ENCODE measurements around the gene C1orf141. TPM values are rescaled to one million over a fixed set of nuclear protein-coding genes. Genes with fewer than 3 reads are reported as not detected.

Gene C1orf141
- total RNA-seq, 1 donor from 2014 or later: not detected

- DNase-seq (ENCODE audit: low spot score): no peak
- no peaks in the 10 kb centered on the region for H3K27me3 Mint-ChIP-seq (ENCODE audit: unreplicated experiment)
- H3K27ac Mint-ChIP-seq (ENCODE audit: unreplicated experiment): no peak overlapping the region
- no peak overlapping the region for H3K4me3 Mint-ChIP-seq (ENCODE audit: unreplicated experiment)
- H3K4me1 Mint-ChIP-seq (ENCODE audit: unreplicated experiment): peaks cover 11% of the 10 kb centered on the region
- H3K9me3 Mint-ChIP-seq (ENCODE audit: unreplicated experiment): no peaks in the 10 kb centered on the region
- H3K36me3 Mint-ChIP-seq (ENCODE audit: low read depth, unreplicated experiment): no peaks in the 10 kb centered on the region
- TF ChIP-seq CTCF (IDR thresholded peaks at IDR 0.05; ENCODE audit: unreplicated experiment): no peak
These were observed 36.8 kb upstream of the C1orf141 start for GRCh38 chr1:67171574-67171955.

GRCh38 chr1:67170751-67171573 lies 36.2 kb upstream of the C1orf141 start:
- Mint-ChIP-seq H3K36me3 (ENCODE audit: low read depth, unreplicated experiment) (no peaks in the 10 kb centered on the region), H3K9me3 (ENCODE audit: unreplicated experiment) (no peaks in the 10 kb centered on the region), H3K4me3 (ENCODE audit: unreplicated experiment) (no peak overlapping the region), H3K27me3 (ENCODE audit: unreplicated experiment) (no peaks in the 10 kb centered on the region), H3K27ac (ENCODE audit: unreplicated experiment) (no peak overlapping the region), H3K4me1 (ENCODE audit: unreplicated experiment) (peaks cover 11% of the 10 kb centered on the region)
- TF ChIP-seq CTCF (IDR thresholded peaks at IDR 0.05; ENCODE audit: unreplicated experiment): no peak
- no peak for DNase-seq (ENCODE audit: low spot score)

GRCh38 chr1:67169932-67170331 lies 35.2 kb upstream of the C1orf141 start:
- no peak for TF ChIP-seq CTCF (IDR thresholded peaks at IDR 0.05; ENCODE audit: unreplicated experiment)
- Mint-ChIP-seq H3K36me3 (ENCODE audit: low read depth, unreplicated experiment) (no peaks in the 10 kb centered on the region), H3K9me3 (ENCODE audit: unreplicated experiment) (no peaks in the 10 kb centered on the region), H3K4me3 (ENCODE audit: unreplicated experiment) (no peak overlapping the region), H3K27ac (ENCODE audit: unreplicated experiment) (no peak overlapping the region), H3K27me3 (ENCODE audit: unreplicated experiment) (no peaks in the 10 kb centered on the region), H3K4me1 (ENCODE audit: unreplicated experiment) (peaks cover 11% of the 10 kb centered on the region)
- DNase-seq (ENCODE audit: low spot score): no peak

- TF ChIP-seq CTCF (IDR thresholded peaks at IDR 0.05; ENCODE audit: unreplicated experiment): no peak
- no peak overlapping the region for H3K4me3 Mint-ChIP-seq (ENCODE audit: unreplicated experiment)
- no peak for DNase-seq (ENCODE audit: low spot score)
- H3K27me3 Mint-ChIP-seq (ENCODE audit: unreplicated experiment): no peaks in the 10 kb centered on the region
- no peaks in the 10 kb centered on the region for H3K36me3 Mint-ChIP-seq (ENCODE audit: low read depth, unreplicated experiment)
- no peaks in the 10 kb centered on the region for H3K9me3 Mint-ChIP-seq (ENCODE audit: unreplicated experiment)
- H3K4me1 Mint-ChIP-seq (ENCODE audit: unreplicated experiment): peaks cover 11% of the 10 kb centered on the region
- H3K27ac Mint-ChIP-seq (ENCODE audit: unreplicated experiment): no peak overlapping the region
These were observed 34.7 kb upstream of the C1orf141 start for GRCh38 chr1:67169496-67169895.

GRCh38 chr1:67166196-67166595 lies 31.4 kb upstream of the C1orf141 start, which contains the start of gene IL23R:
Gene IL23R (plus strand): TSS chr1:67166454. CDS start chr1:67168121, 1,667 bp downstream.
- Mint-ChIP-seq H3K4me1 (ENCODE audit: unreplicated experiment) (peaks cover 4% of the 10 kb centered on the region), H3K27me3 (ENCODE audit: unreplicated experiment) (no peaks in the 10 kb centered on the region), H3K9me3 (ENCODE audit: unreplicated experiment) (no peaks in the 10 kb centered on the region), H3K4me3 (ENCODE audit: unreplicated experiment) (no peak within 1 kb of the TSS), H3K27ac (ENCODE audit: unreplicated experiment) (no peak within 1 kb of the TSS), H3K36me3 (ENCODE audit: low read depth, unreplicated experiment) (no peaks in the 10 kb centered on the region)
- no peak for TF ChIP-seq CTCF (IDR thresholded peaks at IDR 0.05; ENCODE audit: unreplicated experiment)
- no peak for DNase-seq (ENCODE audit: low spot score)

Measured in endothelial cell (in vitro differentiated cells).